Adrenal gland (tissue), 12 donors: ENCODE measurements around the gene KRT80. TPM values are rescaled to one million over a fixed set of nuclear protein-coding genes. Genes with fewer than 3 reads are reported as not detected.

Experiments used
- DNase-seq, 7 donors: peaks; one replicate each; pipeline ENCODE4 v3.0.0-alpha.2; 2019 to 2020
- H3K27ac ChIP-seq, 5 donors: fragments of 200-600 bp; sonication (generic) in 4 of 5; 1 replicate in 3 of 5; 2 replicates in 2 of 5; pipeline versions ENCODE4 v1.5.1 to v1.8.0; 2016 to 2020; ENCODE audit warnings: mild to moderate bottlenecking in 1 of 5
- H3K27me3 ChIP-seq: fragments of 200-600 bp; 2 replicates; pipeline ENCODE4 v1.8.0; 2021
- H3K36me3 ChIP-seq, 2 donors: fragments of 200-600 bp; replicated peaks in 1 of 2; 1 replicate in 1 of 2; 2 replicates in 1 of 2; pipeline versions ENCODE4 v1.5.1 to v1.8.0; 2018 to 2022
- H3K4me1 ChIP-seq, 2 donors: fragments of 200-600 bp; replicated peaks in 1 of 2; 1 replicate in 1 of 2; 2 replicates in 1 of 2; pipeline versions ENCODE4 v1.5.1 to v1.8.0; 2018 to 2021
- H3K4me3 ChIP-seq, 4 donors: fragments of 200-600 bp; sonication (generic) in 3 of 4; one replicate each; pipeline ENCODE4 v1.5.1; 2016 to 2018
- H3K9me3 ChIP-seq, 3 donors: fragments of 200-600 bp; sonication (generic) in 1 of 3; replicated peaks in 1 of 3; 1 replicate in 2 of 3; 2 replicates in 1 of 3; pipeline versions ENCODE4 v1.5.1 to v1.8.0; 2016 to 2021
- POLR2A ChIP-seq, 2 donors: fragments of 450-650 bp; IDR thresholded peaks; one replicate each; pipeline ENCODE4 v1.6.1; 2017; ENCODE audit warnings: antibody characterized with exemption in 2 of 2, mild to moderate bottlenecking in 2 of 2, moderate library complexity in 1 of 2
- WGBS, 4 donors: extraction: QIAGEN DNeasy Blood & Tissue Kit in 2 of 4; methylation state at CpG; one replicate each; pipeline versions ENCODE4 v1.1.5 to v1.1.7; 2013 to 2017; 5-methylcytosine and 5-hydroxymethylcytosine counted together
- intact Hi-C, 2 donors: fragments of 100-400 bp; cut with DNase I; formaldehyde crosslinking; loops; one replicate each; pipeline versions ENCODE4 v1.14.1 to v1.15.0; 2022 to 2023
- polyA plus RNA-seq, 3 donors: library from polyadenylated mRNA; stranded (reverse); fragments of 200-250 nt in 2 of 3; fragments of 350-450 nt in 1 of 3; fragmentation: Illumina TruSeq in 1 of 3; extraction: RNeasy Lipid Tissue Mini Kit (QIAGEN cat#74804) in 1 of 3; gene quantifications; one replicate each; pipeline ENCODE4 v1.2.3, GENCODE V29; 2013 to 2014
- total RNA-seq, 9 donors: library from RNA; depleted of rRNA in 4 of 9; stranded (reverse); fragments of >200 nt in 4 of 9; fragments of 120-200 nt in 1 of 9; fragmentation: NEBNext Ultra II Directional in 1 of 9; extraction: Animal tissue kit (Norgen Biotek cat#: 25700) in 1 of 9; gene quantifications; one replicate each; pipeline versions ENCODE4 v1.1.0 to v1.2.4, GENCODE V29; 2013 to 2023
- TF ChIP-seq, protein P1 (sequence below), 6 experiments: fragments of 450-650 bp in 4 of 6; fragments of 200-600 bp in 2 of 6; sonication (generic) in 1 of 6; IDR thresholded peaks; 1 replicate in 5 of 6; 2 replicates in 1 of 6; pipeline versions ENCODE4 v1.5.1 to v1.8.0; 2016 to 2021; ENCODE audit warnings: antibody characterized with exemption in 6 of 6, mild to moderate bottlenecking in 2 of 6, moderate library complexity in 1 of 6
- donor health status: healthy with polysubstance abuse.
- donor health status: Bipolar disorder and iron deficiency.
- donor health status: DM: yes; HTN: yes; CAD: no.
- donor health status: DM: no; HTN: no; CAD: no.
- donor health status: DM: no; HTN: no; CAD: no.
- donor health status: DM: yes; HTN: yes; CAD: no.

Gene KRT80
- total and polyA plus RNA-seq, 12 donors: 0.95 to 14.6 (median 3.8) TPM

DNA sequence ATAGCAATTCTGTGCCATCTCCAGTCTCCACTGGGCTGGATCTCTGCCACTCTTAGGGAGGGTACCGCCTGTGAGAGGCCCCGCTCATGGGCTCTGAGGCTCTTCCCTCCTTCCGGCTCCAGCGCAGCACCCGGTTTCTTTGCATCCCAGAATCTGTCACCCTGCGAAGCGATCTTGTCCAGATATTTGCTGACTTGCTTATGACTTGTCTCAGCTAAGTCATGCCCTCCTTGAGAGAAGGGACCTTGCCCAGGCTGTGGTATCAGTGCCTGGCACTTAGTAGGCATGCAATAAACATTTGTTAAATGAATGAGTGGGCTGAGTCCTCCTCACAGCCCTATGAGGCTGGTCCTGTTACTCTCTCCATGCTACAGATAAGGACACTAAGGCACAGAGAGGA lies 13.4 kb downstream of the KRT80 start:
- intact Hi-C loops: no loop called here
- Histone ChIP-seq H3K9me3 (no peaks in the 10 kb centered on the region), H3K4me1 (peaks cover 19 to 35% of the 10 kb centered on the region in 2 donors), H3K27ac (peak overlapping the region in 2 of 5 donors; percentile 38 to 77), H3K4me3 (no peak overlapping the region), H3K27me3 (no peaks in the 10 kb centered on the region), H3K36me3 (no peaks in the 10 kb centered on the region)
- WGBS, 4 donors: 87 to 96% (median 89%) methylated on average over 6 to 7 of the region's 7 CpGs
- no peak for DNase-seq
- TF ChIP-seq, protein P1, sequence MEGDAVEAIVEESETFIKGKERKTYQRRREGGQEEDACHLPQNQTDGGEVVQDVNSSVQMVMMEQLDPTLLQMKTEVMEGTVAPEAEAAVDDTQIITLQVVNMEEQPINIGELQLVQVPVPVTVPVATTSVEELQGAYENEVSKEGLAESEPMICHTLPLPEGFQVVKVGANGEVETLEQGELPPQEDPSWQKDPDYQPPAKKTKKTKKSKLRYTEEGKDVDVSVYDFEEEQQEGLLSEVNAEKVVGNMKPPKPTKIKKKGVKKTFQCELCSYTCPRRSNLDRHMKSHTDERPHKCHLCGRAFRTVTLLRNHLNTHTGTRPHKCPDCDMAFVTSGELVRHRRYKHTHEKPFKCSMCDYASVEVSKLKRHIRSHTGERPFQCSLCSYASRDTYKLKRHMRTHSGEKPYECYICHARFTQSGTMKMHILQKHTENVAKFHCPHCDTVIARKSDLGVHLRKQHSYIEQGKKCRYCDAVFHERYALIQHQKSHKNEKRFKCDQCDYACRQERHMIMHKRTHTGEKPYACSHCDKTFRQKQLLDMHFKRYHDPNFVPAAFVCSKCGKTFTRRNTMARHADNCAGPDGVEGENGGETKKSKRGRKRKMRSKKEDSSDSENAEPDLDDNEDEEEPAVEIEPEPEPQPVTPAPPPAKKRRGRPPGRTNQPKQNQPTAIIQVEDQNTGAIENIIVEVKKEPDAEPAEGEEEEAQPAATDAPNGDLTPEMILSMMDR (IDR thresholded peaks at IDR 0.05): no peak
- TF ChIP-seq POLR2A (IDR thresholded peaks at IDR 0.05): no peak

DNA sequence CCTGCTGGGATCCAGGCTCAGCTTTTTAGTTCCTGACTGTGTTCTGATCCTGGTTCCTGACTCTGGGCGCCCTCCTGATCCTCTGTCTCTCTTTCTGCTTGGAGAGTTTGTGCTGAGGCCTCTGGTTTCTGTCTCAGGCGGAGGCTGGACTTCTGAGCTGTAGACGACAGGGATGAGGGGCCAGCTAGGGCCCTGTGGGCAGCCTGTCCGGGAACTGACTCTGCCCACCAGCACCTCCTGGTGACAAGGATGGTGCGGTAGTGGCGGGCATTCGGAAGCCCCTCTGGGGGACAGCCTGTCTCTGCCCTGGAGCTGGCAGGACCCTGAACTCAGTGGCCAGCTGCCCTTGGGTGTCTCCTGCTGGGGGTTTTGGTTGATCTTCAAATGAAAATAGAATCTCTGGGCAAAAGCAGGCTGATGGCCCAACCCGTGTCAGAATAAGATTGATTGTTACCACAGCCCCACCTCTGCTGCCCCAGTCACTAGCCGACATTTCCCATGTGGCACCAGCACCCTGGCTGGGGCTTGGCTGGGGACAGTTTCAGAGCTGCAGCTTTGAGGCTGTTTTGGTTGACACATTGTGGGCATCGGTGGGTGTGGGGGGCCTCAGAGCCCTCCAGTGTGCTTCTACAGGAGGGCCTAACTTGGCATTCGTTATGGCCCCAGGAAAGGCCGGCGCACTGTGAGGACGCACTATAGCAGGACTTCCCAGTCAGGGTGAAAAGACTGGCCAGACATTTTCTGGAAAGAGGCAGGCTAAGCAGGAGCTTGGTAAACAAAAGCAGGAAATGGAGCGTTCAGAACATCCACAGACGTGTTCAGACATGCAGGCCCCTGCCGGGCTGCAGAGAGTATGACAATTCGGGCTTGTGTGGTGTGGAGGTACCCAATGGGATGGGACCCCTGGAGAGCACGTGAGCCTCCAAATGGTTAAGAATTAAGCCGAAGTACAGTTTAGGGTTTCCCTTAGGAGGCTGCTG lies 16.2 kb downstream of the KRT80 start:
- no peak for DNase-seq
- Histone ChIP-seq H3K36me3 (no peaks in the 10 kb centered on the region), H3K4me1 (peaks cover 20 to 43% of the 10 kb centered on the region in 2 donors), H3K27ac (peak overlapping the region in 3 of 5 donors; percentile 47 to 59 (median 54)), H3K9me3 (no peaks in the 10 kb centered on the region), H3K4me3 (no peak overlapping the region), H3K27me3 (no peaks in the 10 kb centered on the region)
- whole genome bisulfite sequencing, 4 donors: 69 to 81% (median 73%) methylated on average over 13 to 20 of the region's 20 CpGs
- TF ChIP-seq POLR2A (IDR thresholded peaks at IDR 0.05): no peak
- TF ChIP-seq, protein P1 (IDR thresholded peaks at IDR 0.05): no peak
- intact Hi-C loops: no loop called here

DNA sequence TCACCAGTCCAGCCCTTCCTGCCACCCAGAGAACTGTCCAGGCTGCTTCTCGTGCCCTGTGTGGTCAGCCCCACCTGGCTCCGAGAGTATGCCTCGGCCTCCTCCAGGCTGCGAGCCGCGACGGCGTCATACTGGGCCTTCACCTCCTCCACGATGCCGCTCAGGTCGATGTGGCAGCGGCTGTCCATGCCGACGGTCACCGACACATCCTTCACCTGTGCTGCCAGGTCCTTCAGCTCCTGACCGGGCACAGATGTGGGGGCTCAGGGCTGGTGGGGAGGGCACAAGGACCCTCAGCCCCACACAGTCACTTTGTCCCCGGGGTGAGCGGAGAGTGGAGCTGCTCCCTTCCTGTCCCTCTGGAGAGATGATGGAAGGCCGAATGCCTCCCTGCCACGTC lies 18.3 kb downstream of the KRT80 start:
- no peak for DNase-seq
- Histone ChIP-seq H3K27me3 (no peaks in the 10 kb centered on the region), H3K4me1 (peaks cover 15 to 34% of the 10 kb centered on the region in 2 donors), H3K9me3 (no peaks in the 10 kb centered on the region), H3K36me3 (no peaks in the 10 kb centered on the region), H3K27ac (no peak overlapping the region), H3K4me3 (no peak overlapping the region)
- 94 to 97% (median 96%) methylated on average over 3 to 20 of the region's 20 CpGs for WGBS, 4 donors
- TF ChIP-seq, protein P1 (IDR thresholded peaks at IDR 0.05): no peak
- intact Hi-C loops: no loop called here

DNA sequence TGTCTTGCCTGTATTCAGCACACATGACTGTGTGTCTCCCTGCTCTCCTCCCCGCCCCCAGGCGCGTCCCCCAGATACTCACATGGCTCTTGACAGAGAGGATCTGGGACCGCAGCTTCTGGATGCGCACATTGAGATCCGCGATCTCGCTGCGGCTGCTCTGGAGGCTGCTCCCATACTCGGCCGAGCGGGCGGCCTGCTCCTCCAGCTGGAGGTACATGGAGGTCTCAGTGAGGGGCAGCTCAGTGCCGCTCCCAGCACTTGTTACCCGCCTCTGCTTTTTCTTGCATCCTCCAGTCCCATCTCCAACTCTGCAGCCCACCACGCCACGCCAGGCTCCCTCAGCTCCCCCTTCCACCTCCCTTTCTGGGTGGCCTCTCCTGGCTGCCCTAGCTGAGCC lies 18.9 kb downstream of the KRT80 start:
- 94 to 98% (median 96%) methylated on average over 17 of the region's 17 CpGs for WGBS, 4 donors

More for the DNA sequence above, 18.9 kb downstream of the KRT80 start:
- TF ChIP-seq, protein P1 (IDR thresholded peaks at IDR 0.05): no peak
- TF ChIP-seq POLR2A (IDR thresholded peaks at IDR 0.05): no peak
- no peaks in the 10 kb centered on the region for H3K36me3 ChIP-seq
- no peak overlapping the region for H3K4me3 ChIP-seq
- intact Hi-C loops: no loop called here
- no peak overlapping the region for H3K27ac ChIP-seq
- no peaks in the 10 kb centered on the region for H3K9me3 ChIP-seq
- H3K27me3 ChIP-seq: no peaks in the 10 kb centered on the region
- H3K4me1 ChIP-seq: peaks cover 15 to 32% of the 10 kb centered on the region in 2 donors
- no peak for DNase-seq
